ENCODE results near the gene PTPN4.

Gene PTPN4

DNA sequence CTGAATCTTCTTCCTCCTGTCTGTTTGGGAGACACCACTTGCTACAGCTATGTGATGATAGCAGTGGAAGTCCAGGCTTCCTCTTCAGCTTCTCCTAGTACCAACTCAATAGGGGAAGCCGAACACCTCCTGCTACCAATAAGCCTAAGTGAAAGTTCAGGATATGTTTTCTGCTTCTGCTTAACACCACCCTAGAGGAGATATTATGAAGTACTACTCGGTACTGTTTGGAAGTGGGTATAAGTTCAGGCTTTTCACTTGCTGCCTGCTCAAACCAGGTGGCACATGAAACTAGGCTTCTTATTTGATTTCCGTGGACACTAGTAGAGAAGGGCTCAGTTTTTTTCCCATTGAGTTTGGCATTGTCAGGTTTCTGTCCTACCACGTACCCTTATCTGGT lies 99.8 kb downstream of the PTPN4 start:
- DNase-seq (ENCODE audit: low read depth): no peak

DNA sequence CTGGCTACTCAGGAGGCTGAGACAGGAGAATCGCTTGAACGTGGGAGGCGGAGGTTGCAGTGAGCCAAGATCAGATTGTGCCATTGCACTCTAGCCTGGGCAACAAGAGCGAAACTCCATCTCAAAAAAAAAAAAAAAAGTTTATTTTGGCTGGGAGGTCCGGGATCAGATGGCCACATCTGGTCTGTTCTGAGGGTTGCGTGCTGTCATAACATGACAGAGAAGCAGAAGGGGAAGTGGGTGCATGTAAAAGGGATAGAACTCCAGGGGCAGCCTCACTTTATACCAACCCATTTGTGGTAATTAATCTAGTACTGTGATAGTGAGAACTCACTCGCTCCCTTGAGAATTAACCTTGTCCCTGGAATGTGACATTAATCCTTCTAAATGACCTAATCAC lies 101.2 kb downstream of the PTPN4 start:
- no peak for DNase-seq (ENCODE audit: low read depth)

DNA sequence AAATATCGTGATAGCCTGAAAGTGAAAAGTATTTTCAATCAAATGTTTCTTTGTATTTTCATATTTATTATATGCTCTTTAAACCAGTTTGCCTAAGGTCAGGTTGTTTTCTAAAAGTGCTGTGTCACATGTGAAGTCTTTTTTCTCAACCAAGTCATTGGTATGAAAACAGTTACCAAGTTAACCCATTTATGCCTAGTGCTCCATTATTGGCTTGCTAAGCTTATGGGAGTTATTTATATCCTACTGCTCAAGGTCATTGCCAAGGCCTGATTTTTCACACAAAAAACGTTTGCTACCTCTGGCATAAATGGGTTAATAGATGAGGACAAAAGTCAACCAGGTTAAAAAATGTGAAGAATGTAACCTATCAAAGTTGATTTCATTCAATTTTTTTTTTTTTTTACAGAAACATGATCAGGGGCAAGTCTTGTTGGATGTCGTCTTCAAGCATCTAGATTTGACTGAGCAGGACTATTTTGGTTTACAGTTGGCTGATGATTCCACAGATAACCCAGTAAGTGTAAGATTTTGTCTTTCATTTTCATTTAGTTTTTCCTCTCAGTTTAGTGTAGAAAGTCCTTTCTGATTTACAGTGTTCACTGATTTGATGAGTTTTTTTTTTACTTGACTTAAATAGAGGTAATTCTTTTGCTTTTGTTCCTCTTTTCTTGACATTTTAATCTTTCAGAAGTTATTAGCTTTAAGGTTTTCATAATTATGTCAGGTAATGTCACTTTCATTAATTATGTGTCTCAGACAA lies 102.6 kb downstream of the PTPN4 start:
- DNase-seq (ENCODE audit: low read depth): no peak

DNA sequence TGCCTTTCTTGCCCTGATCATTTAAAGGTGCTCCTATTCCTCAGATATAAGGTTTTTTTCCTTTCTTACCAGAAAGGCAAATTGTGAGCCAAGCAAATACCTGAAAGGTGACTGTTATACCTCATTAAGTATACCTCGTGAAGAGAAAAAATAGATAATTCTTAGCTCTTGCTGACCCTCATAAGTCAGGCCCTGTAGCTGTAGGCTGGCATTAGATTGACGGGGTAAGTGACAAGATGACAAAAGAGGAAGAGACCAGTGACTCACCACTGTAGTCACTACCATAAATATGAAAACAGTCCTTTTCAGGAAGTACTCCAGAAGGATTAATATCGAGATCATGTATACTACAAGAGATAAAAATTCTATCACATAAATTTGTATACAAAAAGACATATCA lies 104.6 kb downstream of the PTPN4 start:
- no peak for DNase-seq (ENCODE audit: low read depth)

DNA sequence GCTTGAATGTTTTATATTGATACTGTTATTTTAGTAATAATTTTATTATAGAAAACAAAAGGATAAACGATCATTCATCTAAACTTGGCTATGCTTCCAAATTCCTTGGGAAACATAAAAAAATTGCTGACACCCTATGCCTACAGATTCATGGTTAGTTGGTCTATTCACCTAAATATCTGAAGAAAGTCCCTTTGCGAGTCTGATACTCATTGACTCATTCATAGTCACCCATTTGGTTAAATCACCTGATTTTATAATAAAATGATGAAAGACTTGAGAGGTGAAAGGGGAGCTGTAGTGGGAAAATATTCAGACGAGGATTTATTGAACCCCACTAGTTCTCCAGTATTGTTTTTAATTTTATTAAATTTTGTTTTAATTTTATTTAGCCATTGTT lies 112.0 kb downstream of the PTPN4 start:
- DNase-seq (ENCODE audit: low read depth): no peak

DNA sequence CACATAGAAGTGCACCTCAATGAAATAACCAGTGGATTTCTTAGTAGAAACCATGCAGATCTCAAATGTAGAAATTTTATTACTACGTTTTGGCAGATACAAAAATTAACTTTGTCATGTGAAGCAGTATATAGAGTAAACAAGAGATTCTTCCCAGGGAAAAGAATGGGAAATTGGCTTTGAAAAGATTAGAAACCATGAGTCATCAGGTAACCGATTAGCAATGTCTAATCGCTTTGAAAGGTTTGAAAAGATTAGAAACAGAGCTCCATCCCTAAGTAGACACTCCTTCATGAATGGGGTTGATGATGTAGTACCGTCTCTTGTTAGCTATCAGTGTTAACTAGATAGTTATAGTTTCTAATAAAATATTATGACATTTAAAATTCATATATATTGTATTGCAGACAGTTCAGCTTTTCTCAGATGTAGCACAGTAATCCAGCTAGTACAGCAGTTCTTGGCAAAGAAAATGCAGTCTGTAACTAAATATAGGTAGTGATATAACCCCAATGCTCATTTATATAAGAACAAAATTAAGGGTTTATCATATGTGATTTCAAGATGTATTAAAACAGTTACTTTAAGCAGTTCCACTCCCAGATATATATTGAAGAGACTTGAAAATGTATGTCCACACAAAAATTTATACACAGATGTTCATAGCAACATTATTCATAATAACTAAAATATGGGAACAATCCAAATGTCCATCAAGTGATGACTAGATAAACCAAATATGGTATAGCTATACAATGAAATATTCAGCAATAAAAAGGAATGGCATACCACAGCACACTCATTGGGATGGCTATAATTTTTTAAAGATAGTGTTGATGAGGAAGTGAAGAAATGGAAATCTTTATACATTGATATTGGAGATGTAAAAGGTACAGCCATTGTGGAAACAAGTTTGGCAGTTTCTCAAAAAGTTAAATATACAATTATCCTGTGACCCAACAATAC lies 113.9 kb downstream of the PTPN4 start:
- no peak for DNase-seq (ENCODE audit: low read depth)

DNA sequence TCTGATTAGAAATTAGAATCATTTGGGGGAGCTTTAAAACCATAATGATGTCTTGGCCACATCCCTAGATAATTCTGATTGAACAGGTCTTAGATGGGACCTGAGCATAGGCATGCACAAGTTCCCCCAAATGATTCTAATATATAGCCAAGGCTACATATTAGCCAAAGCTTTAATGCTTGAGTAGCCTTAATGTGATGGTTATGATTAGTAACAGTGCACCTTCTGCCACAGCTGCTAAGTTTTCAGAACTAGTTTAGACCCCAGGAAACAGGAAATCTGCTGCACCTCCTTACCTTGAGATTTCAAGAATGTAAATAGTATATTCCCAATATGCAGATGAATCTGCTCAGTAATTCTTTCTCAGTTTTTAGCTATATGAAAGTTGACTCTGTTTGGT lies 119.8 kb downstream of the PTPN4 start:
- DNase-seq (ENCODE audit: low read depth): no peak

DNA sequence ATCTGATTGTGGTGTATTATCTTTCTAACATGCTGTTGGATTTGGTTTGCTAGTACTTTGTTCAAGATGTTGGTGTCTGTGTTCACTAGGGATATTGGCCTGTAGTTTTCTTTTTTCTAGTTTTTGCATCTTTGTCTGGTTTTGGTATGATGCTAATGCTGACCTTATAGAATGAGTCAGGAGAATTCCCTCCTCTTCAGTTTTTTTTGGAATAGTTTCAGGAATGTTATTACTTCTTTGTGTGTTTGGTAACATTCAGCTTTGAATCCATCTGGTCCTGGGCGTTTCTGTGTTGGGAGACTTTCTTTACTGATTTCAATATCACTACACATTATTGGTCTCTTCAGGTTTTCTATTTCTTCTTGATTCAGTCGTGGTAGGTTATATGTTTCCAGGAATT lies 129.0 kb downstream of the PTPN4 start:
- DNase-seq (ENCODE audit: low read depth): no peak

DNA sequence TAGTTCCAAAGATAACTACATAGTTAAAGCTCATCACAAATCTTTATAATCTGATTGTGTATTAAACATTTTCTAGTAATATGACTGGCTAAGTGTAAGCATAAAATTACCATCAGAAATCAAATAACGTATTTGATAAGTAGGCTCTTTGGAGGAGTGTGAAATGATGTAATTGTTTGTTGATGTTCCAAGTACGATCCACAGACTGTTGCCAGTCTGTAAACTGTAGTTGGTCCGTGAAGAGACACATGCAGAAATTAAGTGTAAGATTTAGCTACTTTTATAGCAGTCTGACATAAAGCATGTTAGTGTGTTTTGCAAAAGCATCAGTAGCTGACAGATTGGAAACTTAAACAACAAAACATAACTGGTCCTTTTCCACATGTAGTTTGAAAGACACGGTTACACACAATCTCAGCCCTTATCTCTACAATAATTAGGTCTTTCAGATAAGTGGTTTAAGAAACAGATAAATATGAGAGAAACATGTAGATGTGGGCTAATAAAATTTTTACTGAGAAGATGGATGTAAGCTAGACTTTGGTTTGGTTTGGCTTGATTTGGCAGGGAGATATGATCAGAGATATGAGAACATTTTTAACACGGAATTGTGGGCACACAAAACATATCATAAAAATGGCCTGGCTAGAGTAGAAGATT lies 138.1 kb downstream of the PTPN4 start:
- DNase-seq (ENCODE audit: low read depth): no peak

DNA sequence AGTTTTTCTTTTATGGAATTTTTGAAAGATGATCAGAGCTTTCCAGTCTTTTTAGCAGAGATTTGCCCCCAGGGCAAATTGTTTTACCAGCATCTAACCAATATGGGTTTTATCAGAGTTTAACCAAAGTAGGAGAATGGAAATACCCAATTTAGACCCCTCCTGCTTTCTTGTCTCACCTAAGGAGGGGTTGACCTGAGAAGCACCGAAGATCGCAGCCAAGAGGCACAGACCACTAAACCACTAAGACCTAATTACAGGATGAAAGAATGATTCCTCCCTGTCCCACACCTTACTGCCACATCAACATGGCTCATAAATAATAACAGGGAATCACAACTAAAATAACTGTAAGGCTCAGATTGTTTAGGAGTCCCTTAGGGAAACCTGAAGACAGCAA lies 141.3 kb downstream of the PTPN4 start:
- DNase-seq (ENCODE audit: low read depth): no peak

DNA sequence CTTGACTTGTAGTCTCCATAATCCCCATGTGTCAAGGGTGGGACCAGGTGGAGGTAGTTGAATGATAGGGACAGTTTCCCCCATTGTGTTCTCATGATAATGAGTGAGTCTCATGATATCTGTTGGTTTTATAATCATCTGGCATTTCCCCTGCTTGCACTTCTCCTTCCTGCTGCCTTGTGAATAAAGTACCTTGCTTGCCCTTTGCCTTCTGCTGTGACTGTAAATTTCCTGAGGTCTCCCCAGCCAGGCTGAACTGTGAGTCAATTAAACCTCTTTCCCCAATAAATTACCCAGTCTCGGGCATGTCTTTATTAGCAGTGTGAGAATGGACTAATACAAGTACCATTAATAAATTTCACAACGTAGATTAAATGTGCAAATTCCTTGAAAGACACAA lies 150.8 kb downstream of the PTPN4 start:
- DNase-seq (ENCODE audit: low read depth): no peak

DNA sequence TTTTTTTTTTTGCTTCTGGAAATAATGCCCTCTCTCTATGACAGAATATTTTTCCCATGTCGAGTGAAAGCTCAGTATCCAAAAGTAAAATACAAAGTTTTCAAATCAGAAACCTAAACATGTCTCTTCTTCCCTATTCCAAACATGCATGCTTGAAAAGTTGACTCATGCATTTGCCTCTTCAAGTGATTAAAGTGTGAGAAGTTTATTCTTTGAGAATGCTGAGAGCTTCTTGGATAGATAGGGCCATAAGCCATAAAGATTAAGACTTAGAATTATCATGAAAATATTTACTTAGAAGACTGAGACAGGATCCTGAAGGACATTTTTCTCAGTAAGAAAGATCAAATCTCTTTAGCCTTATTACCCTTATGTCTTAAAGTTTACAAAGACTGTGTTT lies 154.5 kb downstream of the PTPN4 start:
- DNase-seq (ENCODE audit: low read depth): no peak

DNA sequence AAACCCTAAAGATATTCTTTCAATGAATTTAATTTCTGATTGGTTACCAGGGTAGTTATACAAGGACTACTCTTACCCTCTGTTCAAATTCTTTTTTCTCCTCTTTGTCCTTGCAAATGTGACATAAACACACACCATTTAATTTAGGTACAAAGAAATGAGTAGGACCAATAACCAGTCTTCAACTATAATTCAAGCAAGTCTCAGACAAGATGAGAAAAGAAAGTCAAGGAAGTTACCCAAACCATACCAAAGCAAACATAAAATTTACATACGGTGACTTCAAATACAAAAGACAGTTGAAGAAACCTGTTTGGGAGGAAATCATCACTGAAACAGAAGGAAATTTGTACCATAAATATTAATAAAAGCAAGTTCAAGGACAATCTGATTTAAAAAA lies 162.1 kb downstream of the PTPN4 start:
- no peak for DNase-seq (ENCODE audit: low read depth)

DNA sequence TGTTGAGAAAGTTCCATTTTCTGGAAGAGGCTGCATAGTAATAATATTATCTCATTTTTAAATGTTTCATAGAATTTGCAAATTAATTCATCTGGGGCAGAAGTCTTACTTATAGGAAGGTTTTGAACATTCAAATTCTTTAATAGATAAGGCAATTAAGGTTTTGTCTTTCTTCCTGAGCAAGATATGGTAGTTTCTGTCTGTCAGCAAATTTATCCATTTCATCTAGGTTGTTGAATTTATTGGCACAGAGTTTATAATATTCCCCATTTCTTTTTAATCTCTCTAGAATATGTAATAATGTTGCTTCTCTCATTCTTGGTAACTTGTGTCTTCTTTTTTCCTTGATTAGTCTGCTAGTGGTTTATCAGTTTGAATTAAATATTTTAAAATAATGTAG lies 163.0 kb downstream of the PTPN4 start:
- no peak for DNase-seq (ENCODE audit: low read depth)

DNA sequence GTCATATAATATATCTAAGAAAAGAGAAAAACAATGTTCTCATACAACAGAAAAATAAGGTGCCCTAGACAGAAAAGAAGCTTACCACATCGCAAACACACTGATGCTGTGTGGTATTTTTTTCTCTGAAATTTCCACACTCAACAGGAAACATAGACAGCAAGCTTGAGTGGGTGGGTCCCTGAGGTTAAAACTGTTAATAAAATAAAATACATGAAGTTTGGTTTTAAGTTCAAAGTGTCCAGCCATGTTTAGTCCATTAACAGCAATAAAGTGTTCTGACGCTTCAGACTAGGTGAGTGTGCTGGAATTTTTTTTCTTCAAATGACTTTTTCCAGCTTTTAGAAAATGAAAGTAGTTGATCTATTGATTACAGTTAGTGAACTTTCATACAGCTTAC lies 169.8 kb downstream of the PTPN4 start:
- no peak for DNase-seq (ENCODE audit: low read depth)

DNA sequence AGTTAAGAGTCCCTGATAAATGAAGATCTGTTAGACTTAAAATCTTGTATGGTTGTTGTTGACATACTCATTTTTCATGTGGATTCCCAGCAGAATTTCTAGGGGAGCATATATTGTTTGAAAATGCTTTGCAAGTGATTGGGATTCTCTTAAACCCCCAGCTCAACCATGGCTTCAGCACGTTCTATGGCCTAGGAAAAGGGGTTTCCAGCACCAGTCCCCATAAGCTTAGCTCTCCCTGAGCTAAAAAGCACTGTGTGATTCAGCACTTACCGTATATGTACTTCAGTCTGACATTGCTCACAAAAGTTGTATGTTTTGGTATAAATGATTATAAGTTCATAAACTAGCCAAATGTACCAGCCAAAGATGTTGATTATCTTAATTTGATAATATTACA lies 173.1 kb downstream of the PTPN4 start:
- no peak for DNase-seq (ENCODE audit: low read depth)

DNA sequence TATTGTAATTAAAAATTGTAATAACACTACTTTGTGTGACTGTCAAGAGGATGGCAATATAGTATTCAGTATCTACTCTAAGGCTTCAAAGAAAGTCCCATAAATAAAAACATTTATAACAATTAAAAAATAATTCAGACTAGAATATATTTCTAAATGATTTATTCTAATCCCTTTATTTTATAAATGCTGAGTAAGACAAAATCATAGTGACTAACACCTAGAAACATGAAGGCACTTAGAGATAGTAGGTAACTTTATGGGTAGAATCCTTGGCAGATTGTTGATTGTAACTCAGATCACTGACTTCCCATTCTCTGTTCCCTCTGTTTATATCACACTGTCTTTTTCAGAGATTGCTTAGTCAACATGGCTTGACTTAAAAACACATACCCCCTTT lies 174.6 kb downstream of the PTPN4 start:
- no peak for DNase-seq (ENCODE audit: low read depth)

DNA sequence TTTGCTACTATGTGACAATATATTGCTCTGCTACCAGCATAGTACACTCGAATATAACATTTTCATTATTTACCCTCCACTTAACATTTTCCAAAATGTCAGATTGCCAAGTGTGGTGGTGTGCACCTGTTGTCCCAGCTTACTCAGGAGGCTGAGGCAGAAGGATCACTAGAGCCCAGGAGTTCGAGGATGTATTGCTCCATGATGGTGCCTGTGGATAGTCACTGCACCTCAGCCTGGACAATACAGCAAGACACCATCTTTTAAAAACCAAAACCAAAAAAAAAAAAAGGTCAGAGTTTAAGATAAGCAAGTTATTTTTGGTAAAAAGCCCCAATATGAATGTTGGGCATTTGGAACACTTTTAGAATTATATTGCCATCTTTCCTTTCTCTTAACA lies 178.0 kb downstream of the PTPN4 start:
- no peak for DNase-seq (ENCODE audit: low read depth)

DNA sequence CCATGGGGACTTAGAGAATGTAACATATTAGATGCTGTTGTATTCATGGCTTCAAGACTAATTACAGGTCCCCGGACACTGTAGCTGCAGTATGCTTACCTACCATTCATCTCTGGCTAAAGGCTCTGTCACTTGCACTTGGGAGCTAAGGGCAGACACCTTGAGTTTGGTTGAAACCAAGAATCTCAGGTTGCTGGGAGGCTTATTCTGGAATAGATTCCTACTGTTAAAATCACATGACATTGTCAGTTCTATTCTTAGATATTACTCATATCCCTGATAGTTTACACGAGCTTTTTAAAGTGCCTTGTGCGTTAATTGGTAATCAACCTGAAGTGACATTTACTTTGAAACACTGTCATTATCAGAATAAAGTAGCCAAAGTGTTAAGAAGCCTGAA lies 180.2 kb downstream of the PTPN4 start:
- DNase-seq (ENCODE audit: low read depth): no peak

DNA sequence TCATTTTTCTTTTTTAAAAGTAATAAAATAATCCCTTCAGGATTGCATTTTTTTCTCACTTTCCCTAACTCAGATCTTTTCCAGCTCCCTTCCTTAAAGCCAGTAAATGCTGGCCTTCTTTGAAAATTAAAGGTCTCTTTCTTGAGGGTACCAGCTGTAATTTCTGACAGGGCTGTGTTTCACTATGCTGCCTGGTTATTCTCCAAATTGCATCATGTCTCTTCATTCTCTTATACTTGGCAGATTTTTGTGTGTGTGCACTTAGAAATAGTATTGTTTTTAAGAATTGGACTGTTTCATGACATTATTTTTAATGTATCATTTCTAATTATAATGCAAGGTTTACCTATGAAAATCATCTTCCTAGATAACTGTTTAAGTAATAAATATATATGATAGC lies 181.1 kb downstream of the PTPN4 start:
- no peak for DNase-seq (ENCODE audit: low read depth)

DNA sequence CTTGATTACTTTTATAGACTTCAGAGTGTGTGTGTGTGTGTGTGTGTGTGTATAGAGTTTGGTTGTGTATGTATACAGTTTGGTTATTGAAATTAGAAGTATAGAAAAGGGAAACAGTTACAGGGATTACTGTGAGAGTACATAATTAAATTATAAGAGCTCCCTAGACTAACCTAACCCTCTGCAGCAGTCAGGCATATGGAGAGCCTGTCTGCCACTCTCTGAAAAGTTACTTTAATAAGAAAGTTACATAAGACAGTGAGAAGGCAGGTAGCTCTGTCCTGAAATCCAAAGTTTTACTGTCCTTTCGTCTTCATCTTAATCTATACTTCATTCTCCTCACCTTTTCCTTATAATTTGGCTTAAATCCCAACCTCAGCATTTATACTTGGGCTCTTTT lies 181.7 kb downstream of the PTPN4 start:
- DNase-seq (ENCODE audit: low read depth): no peak

DNA sequence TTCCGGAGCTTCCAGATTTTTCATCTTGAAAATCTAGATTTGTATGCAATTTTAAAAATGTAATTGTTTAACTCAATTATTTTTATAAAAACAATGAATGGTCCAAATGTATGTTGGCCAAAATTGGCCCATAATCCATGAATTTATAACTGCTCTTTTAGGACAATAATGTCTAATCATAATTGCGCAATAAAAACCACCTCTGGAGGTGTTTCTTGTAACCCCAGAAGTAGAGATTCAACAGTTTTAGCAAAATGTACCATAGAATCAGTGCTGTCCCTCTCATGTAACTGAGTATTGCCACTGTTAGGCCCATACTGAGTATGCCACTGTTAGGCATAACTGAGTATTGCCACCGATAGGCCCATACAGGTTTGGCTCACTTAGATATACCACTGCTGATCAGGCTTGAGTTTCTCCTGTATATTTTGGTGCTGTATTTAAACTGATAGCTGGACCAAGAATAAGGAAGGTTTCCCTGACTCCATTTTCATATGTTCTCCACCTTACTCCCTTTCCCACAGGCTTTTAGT lies 182.3 kb downstream of the PTPN4 start:
- no peak for DNase-seq (ENCODE audit: low read depth)

DNA sequence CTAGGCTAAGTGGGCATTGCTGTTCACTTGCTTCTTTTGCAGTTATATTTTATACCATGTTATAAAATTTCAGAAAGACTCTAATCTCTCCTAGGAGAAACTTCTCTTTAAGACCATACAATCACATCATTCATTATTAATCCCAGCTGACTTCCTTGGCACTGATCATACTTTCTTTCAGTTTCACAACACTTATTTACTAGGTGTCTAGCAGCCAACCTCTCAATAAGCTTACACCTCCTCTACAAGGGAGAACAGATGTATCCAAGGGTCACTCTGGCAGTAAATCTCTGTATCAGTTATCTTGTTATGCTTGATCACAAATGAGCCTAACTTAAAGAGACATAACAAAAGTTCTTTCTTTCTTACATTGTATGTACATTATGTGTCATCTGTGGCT lies 183.3 kb downstream of the PTPN4 start:
- DNase-seq (ENCODE audit: low read depth): no peak
